DND-41 (cell line): ENCODE data around the gene GJA5.

Source experiments
- CTCF ChIP-seq: IDR thresholded peaks from 2 replicates; pipeline ENCODE4 v1.5.1; 2012; ENCODE audit warnings: borderline replicate concordance, low read length, moderate library complexity, mild to moderate bottlenecking; ENCODE audit not compliant: poor library complexity, severe bottlenecking; ENCODE audit errors: extremely low read depth
- EZH2 ChIP-seq: IDR thresholded peaks from 3 replicates; pipeline ENCODE4 v1.6.1; 2012; ENCODE audit warnings: borderline replicate concordance, low read depth, mild to moderate bottlenecking, moderate library complexity, low read length, inconsistent platforms; ENCODE audit not compliant: severe bottlenecking

- TF ChIP-seq CTCF (no peak), EZH2 (no peak)
Measured at GRCh38 chr1:147750618-147751217, 9.7 kb downstream of the GJA5 start.
